Keratinocyte (primary cell): ENCODE measurements around the gene KRTAP9-1.

ENCODE experiments used
- CTCF ChIP-seq, 3 experiments: IDR thresholded peaks in 1 of 3; conservative IDR thresholded peaks in 1 of 3; optimal IDR thresholded peaks in 1 of 3; 2 replicates in 2 of 3; 3 replicates in 1 of 3; pipeline versions ENCODE3 to v1.5.1; 2011; ENCODE audit warnings: low read length in 3 of 3, mild to moderate bottlenecking in 3 of 3, moderate library complexity in 2 of 3, control low read depth in 1 of 3, inconsistent platforms in 1 of 3; ENCODE audit not compliant: insufficient read depth in 2 of 3; ENCODE audit errors: extremely low read depth in 1 of 3
- EZH2 ChIP-seq: IDR thresholded peaks from one replicate; pipeline ENCODE4 v1.6.1; 2012; ENCODE audit warnings: inconsistent platforms, mild to moderate bottlenecking, low read length, moderate library complexity

GRCh38 chr17:41167561-41167960 is 22.1 kb upstream of the KRTAP9-1 start:
- TF ChIP-seq CTCF (optimal IDR thresholded peaks at IDR 0.05 in 1 of 3, IDR thresholded peaks at IDR 0.05 in 1 of 3, conservative IDR thresholded peaks at IDR 0.05 in 1 of 3; ENCODE audit: extremely low read depth in 1 of 3, insufficient read depth in 2 of 3, low read length in 3 of 3) (no peak), EZH2 (no peak)
